ENCODE data around the gene PRDM16. TPM values are rescaled to one million over a fixed set of nuclear protein-coding genes. Genes with fewer than 3 reads are reported as not detected.

Gene PRDM16
- total and polyA plus RNA-seq, 2 donors (not counting 1 experiment from before 2014, with no cell fraction given), result 0.03 to 0.12 TPM

- Mint-ChIP-seq H3K27ac (no peak overlapping the region), H3K4me1 (no peaks in the 10 kb centered on the region), H3K27me3 (no peaks in the 10 kb centered on the region), H3K4me3 (no peak overlapping the region), H3K9me3 (ENCODE audit: insufficient read depth) (no peaks in the 10 kb centered on the region)
- CTCF ChIA-PET, result no interaction called here
- TF ChIP-seq EZH2 (IDR thresholded peaks at IDR 0.05; ENCODE audit: borderline replicate concordance, insufficient read depth, low read depth, low read length, poor library complexity, severe bottlenecking), result no peak
- TF ChIP-seq, protein P1, sequence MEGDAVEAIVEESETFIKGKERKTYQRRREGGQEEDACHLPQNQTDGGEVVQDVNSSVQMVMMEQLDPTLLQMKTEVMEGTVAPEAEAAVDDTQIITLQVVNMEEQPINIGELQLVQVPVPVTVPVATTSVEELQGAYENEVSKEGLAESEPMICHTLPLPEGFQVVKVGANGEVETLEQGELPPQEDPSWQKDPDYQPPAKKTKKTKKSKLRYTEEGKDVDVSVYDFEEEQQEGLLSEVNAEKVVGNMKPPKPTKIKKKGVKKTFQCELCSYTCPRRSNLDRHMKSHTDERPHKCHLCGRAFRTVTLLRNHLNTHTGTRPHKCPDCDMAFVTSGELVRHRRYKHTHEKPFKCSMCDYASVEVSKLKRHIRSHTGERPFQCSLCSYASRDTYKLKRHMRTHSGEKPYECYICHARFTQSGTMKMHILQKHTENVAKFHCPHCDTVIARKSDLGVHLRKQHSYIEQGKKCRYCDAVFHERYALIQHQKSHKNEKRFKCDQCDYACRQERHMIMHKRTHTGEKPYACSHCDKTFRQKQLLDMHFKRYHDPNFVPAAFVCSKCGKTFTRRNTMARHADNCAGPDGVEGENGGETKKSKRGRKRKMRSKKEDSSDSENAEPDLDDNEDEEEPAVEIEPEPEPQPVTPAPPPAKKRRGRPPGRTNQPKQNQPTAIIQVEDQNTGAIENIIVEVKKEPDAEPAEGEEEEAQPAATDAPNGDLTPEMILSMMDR (IDR thresholded peaks at IDR 0.05), result no peak
- peaks cover 0 to 27% (median 0%) of the 10 kb centered on the region in 3 donors for H3K9me3 ChIP-seq (ENCODE audit: control extremely low read depth in 1 of 3, control insufficient read depth in 2 of 3, insufficient read depth in 1 of 3, low read length in 2 of 3)
- no peak for ATAC-seq (ENCODE audit: low read depth)
- H3K9ac ChIP-seq (ENCODE audit: low read length), result no peak overlapping the region
- POLR2A ChIA-PET, result no interaction called here
- H3K27ac ChIP-seq (ENCODE audit: low read length in 2 of 2), result no peak overlapping the region
- H3K4me3 ChIP-seq (ENCODE audit: control extremely low read depth in 1 of 5, extremely low read depth in 1 of 5, insufficient read depth in 1 of 5, low read depth in 2 of 5, low read length in 4 of 5), result no peak overlapping the region
- DNase-seq, result no peak
- H3K27me3 ChIP-seq (replicated peaks in 1 of 4; ENCODE audit: control extremely low read depth in 1 of 4, control insufficient read depth in 3 of 4, insufficient read depth in 4 of 4, low read length in 3 of 4), result no peaks in the 10 kb centered on the region
- no peak overlapping the region for H3K4me2 ChIP-seq (replicated peaks; ENCODE audit: low read depth, low read length, poor library complexity, severe bottlenecking)
- no peaks in the 10 kb centered on the region for H3K79me2 ChIP-seq (ENCODE audit: control insufficient read depth, insufficient read depth, low read length)
- no peaks in the 10 kb centered on the region for H3K36me3 ChIP-seq (replicated peaks in 1 of 2; ENCODE audit: control extremely low read depth in 1 of 2, control insufficient read depth in 1 of 2, extremely low read depth in 1 of 2, insufficient read depth in 2 of 2, low read length in 1 of 2)
- intact Hi-C loops (cut with micrococcal nuclease), result no loop called here
- H3K4me1 ChIP-seq (ENCODE audit: control insufficient read depth in 2 of 2, insufficient read depth in 2 of 2, low read length in 2 of 2), result no peaks in the 10 kb centered on the region
- 95% methylated on average over 16 of the region's 16 CpGs for WGBS (ENCODE audit: insufficient coverage)
- H4K20me1 ChIP-seq (ENCODE audit: control insufficient read depth, insufficient read depth, low read length, poor library complexity, severe bottlenecking), result no peaks in the 10 kb centered on the region
- no peak overlapping the region for H2AFZ ChIP-seq (ENCODE audit: insufficient read depth, low read depth, low read length, poor library complexity, severe bottlenecking)
Measured at GRCh38 chr1:3117879-3118278, 48.9 kb downstream of the PRDM16 start.

GRCh38 chr1:3119061-3119460 is 50.1 kb downstream of the PRDM16 start:
- Mint-ChIP-seq H3K27me3 (no peaks in the 10 kb centered on the region), H3K4me3 (no peak overlapping the region), H3K27ac (no peak overlapping the region), H3K9me3 (ENCODE audit: insufficient read depth) (no peaks in the 10 kb centered on the region), H3K4me1 (no peaks in the 10 kb centered on the region)
- H3K9me3 ChIP-seq (ENCODE audit: control extremely low read depth in 1 of 3, control insufficient read depth in 2 of 3, insufficient read depth in 1 of 3, low read length in 2 of 3), result peaks cover 0 to 22% (median 0%) of the 10 kb centered on the region in 3 donors
- H2AFZ ChIP-seq (ENCODE audit: insufficient read depth, low read depth, low read length, poor library complexity, severe bottlenecking), result no peak overlapping the region
- H3K4me2 ChIP-seq (replicated peaks; ENCODE audit: low read depth, low read length, poor library complexity, severe bottlenecking), result no peak overlapping the region
- ChIA-PET POLR2A (no interaction called here), CTCF (no interaction called here)
- intact Hi-C loops (cut with micrococcal nuclease), result no loop called here
- no peak overlapping the region for H3K27ac ChIP-seq (ENCODE audit: low read length in 2 of 2)
- over 99% methylated on average over 13 of the region's 14 CpGs for WGBS (ENCODE audit: insufficient coverage)
- no peaks in the 10 kb centered on the region for H3K4me1 ChIP-seq (ENCODE audit: control insufficient read depth in 2 of 2, insufficient read depth in 2 of 2, low read length in 2 of 2)
- no peaks in the 10 kb centered on the region for H3K79me2 ChIP-seq (ENCODE audit: control insufficient read depth, insufficient read depth, low read length)
- no peak for DNase-seq
- TF ChIP-seq EZH2 (IDR thresholded peaks at IDR 0.05; ENCODE audit: borderline replicate concordance, insufficient read depth, low read depth, low read length, poor library complexity, severe bottlenecking), result no peak
- TF ChIP-seq, protein P1 (IDR thresholded peaks at IDR 0.05), result no peak
- no peaks in the 10 kb centered on the region for H4K20me1 ChIP-seq (ENCODE audit: control insufficient read depth, insufficient read depth, low read length, poor library complexity, severe bottlenecking)
- H3K36me3 ChIP-seq (replicated peaks in 1 of 2; ENCODE audit: control extremely low read depth in 1 of 2, control insufficient read depth in 1 of 2, extremely low read depth in 1 of 2, insufficient read depth in 2 of 2, low read length in 1 of 2), result no peaks in the 10 kb centered on the region
- no peaks in the 10 kb centered on the region for H3K27me3 ChIP-seq (replicated peaks in 1 of 4; ENCODE audit: control extremely low read depth in 1 of 4, control insufficient read depth in 3 of 4, insufficient read depth in 4 of 4, low read length in 3 of 4)
- H3K9ac ChIP-seq (ENCODE audit: low read length), result no peak overlapping the region
- no peak overlapping the region for H3K4me3 ChIP-seq (ENCODE audit: control extremely low read depth in 1 of 5, extremely low read depth in 1 of 5, insufficient read depth in 1 of 5, low read depth in 2 of 5, low read length in 4 of 5)
- no peak for ATAC-seq (ENCODE audit: low read depth)
